A549 (cell line): ENCODE results near the gene NACC2.

Experiments used
- CEBPB ChIP-seq, 2 experiments: fragments of >200 bp in 1 of 2; sonication (Bioruptor Twin) in 1 of 2; formaldehyde crosslinking in 1 of 2; IDR thresholded peaks; 2 replicates each; pipeline ENCODE4 v1.6.1; 2012 to 2016
- CHD2 ChIP-seq: fragments of 150-350 bp; IDR thresholded peaks from 2 replicates; pipeline ENCODE4 v1.6.1; 2014; ENCODE audit warnings: low read length; ENCODE audit not compliant: partially characterized antibody
- CTCF ChIP-seq: fragments of >200 bp; sonication (Bioruptor Twin); formaldehyde crosslinking; IDR thresholded peaks from 3 replicates; pipeline ENCODE4 v1.5.1; 2016
- TF ChIP-seq, protein P1 (sequence below): fragments of 450-650 bp; IDR thresholded peaks from 2 replicates; pipeline ENCODE4 v1.6.1; 2014; ENCODE audit warnings: antibody characterized with exemption

GRCh38 chr9:136132512-136133050, 37.5 kb upstream of the NACC2 start:
- TF ChIP-seq CEBPB (IDR thresholded peaks at IDR 0.05) (no peak), CHD2 (no peak), CTCF (no peak)
- TF ChIP-seq, protein P1, sequence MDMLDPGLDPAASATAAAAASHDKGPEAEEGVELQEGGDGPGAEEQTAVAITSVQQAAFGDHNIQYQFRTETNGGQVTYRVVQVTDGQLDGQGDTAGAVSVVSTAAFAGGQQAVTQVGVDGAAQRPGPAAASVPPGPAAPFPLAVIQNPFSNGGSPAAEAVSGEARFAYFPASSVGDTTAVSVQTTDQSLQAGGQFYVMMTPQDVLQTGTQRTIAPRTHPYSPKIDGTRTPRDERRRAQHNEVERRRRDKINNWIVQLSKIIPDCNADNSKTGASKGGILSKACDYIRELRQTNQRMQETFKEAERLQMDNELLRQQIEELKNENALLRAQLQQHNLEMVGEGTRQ = no peak
